IMR-90 (cell line): ENCODE data around the gene SNRK. TPM values are rescaled to one million over a fixed set of nuclear protein-coding genes. Genes with fewer than 3 reads are reported as not detected.

Experiments
- ATAC-seq: fragments of 200-7000 bp; cut with Tn5 transposase; 2 replicates; pipeline ENCODE4 v1.9.1; 2020; ENCODE audit warnings: low read depth, mild to moderate bottlenecking, moderate library complexity
- BruUV-seq: library from RNA; stranded (reverse); fragments of 400-500 nt; replicated peaks from 2 replicates; lab custom pipeline; 2021; lab: Mats Ljungman, UMichigan
- CTCF ChIA-PET: fragments of 300-600 bp; formaldehyde crosslinking; extraction: SDS; loops from one replicate; lab custom pipeline; 2021; ENCODE audit warnings: antibody characterized with exemption; lab: Yijun Ruan, JAX
- POLR2A ChIA-PET: fragments of 300-600 bp; sonication (Branson Sonifier 250); formaldehyde crosslinking; loops from one replicate; lab custom pipeline; 2022; ENCODE audit warnings: antibody characterized with exemption; ENCODE audit not compliant: unreplicated experiment; lab: Charles Lee
- DNase-seq: peaks from one replicate; pipeline ENCODE4 v3.0.0; 2013
- H2AFZ ChIP-seq: replicated peaks from 2 replicates; pipeline ENCODE3; 2013; ENCODE audit warnings: low read length, mild to moderate bottlenecking; ENCODE audit not compliant: poor library complexity
- H2AK5ac ChIP-seq: 2 replicates; pipeline ENCODE4 v1.6.1; 2013; ENCODE audit warnings: low read depth, low read length, inconsistent platforms
- H2AK9ac ChIP-seq: replicated peaks from 2 replicates; pipeline ENCODE3; 2013; ENCODE audit warnings: mild to moderate bottlenecking, low read depth, low read length, moderate library complexity; ENCODE audit not compliant: poor library complexity
- H2BK120ac ChIP-seq: 2 replicates; pipeline ENCODE4 v1.6.1; 2013; ENCODE audit warnings: low read depth, low read length, inconsistent platforms
- H2BK15ac ChIP-seq: 3 replicates; pipeline ENCODE4 v1.6.1; 2013; ENCODE audit warnings: low read depth, low read length, inconsistent platforms
- H2BK20ac ChIP-seq: 2 replicates; pipeline ENCODE4 v1.6.1; 2013; ENCODE audit warnings: low read depth, mild to moderate bottlenecking, inconsistent platforms, low read length, moderate library complexity
- H2BK5ac ChIP-seq: 2 replicates; pipeline ENCODE4 v1.6.1; 2013; ENCODE audit warnings: mild to moderate bottlenecking, low read depth, low read length, inconsistent platforms; ENCODE audit not compliant: poor library complexity, severe bottlenecking
- H3K14ac ChIP-seq: replicated peaks from 2 replicates; pipeline ENCODE4 v1.6.1; 2013; ENCODE audit warnings: low read depth, low read length, inconsistent platforms
- H3K18ac ChIP-seq: 2 replicates; pipeline ENCODE4 v1.6.1; 2013; ENCODE audit warnings: low read depth, low read length, control low read depth
- H3K23ac ChIP-seq: 2 replicates; pipeline ENCODE4 v1.6.1; 2013; ENCODE audit warnings: low read depth, low read length, inconsistent platforms
- H3K27ac ChIP-seq: 2 replicates; pipeline ENCODE4 v1.5.1; 2013; ENCODE audit warnings: mild to moderate bottlenecking, control low read depth, low read length; ENCODE audit not compliant: insufficient read depth
- H3K27me3 ChIP-seq: 2 replicates; pipeline ENCODE4 v1.6.1; 2013; ENCODE audit warnings: low read length; ENCODE audit not compliant: control insufficient read depth, insufficient read depth
- H3K36me3 ChIP-seq: 2 replicates; pipeline ENCODE4 v1.6.1; 2013; ENCODE audit warnings: low read length, mixed read lengths; ENCODE audit not compliant: control insufficient read depth, insufficient read depth
- H3K4ac ChIP-seq: 2 replicates; pipeline ENCODE4 v1.6.1; 2013; ENCODE audit warnings: low read depth, low read length, inconsistent platforms
- H3K4me1 ChIP-seq: 2 replicates; pipeline ENCODE4 v1.6.1; 2013; ENCODE audit warnings: low read length, mixed read lengths; ENCODE audit not compliant: control insufficient read depth, insufficient read depth
- H3K4me2 ChIP-seq: 2 replicates; pipeline ENCODE4 v1.6.1; 2013; ENCODE audit warnings: low read depth, mild to moderate bottlenecking, control low read depth, low read length, moderate library complexity
- H3K4me3 ChIP-seq: 2 replicates; pipeline ENCODE4 v1.5.1; 2013; ENCODE audit warnings: low read depth, mild to moderate bottlenecking, control low read depth, low read length, moderate library complexity; ENCODE audit not compliant: insufficient read depth
- H3K56ac ChIP-seq: 2 replicates; pipeline ENCODE4 v1.6.1; 2013; ENCODE audit warnings: low read length, inconsistent platforms; ENCODE audit not compliant: insufficient read depth; ENCODE audit errors: extremely low read depth
- H3K79me1 ChIP-seq, 2 experiments: 2 replicates each; pipeline ENCODE4 v1.6.1; 2013; ENCODE audit warnings: low read length in 2 of 2, inconsistent platforms in 1 of 2, low read depth in 1 of 2
- H3K9ac ChIP-seq: 2 replicates; pipeline ENCODE4 v1.6.1; 2013; ENCODE audit warnings: low read depth, low read length, control low read depth
- H3K9me1 ChIP-seq: 2 replicates; pipeline ENCODE4 v1.6.1; 2013; ENCODE audit warnings: low read length, inconsistent platforms; ENCODE audit not compliant: insufficient read depth
- H3K9me3 ChIP-seq: 2 replicates; pipeline ENCODE4 v1.6.1; 2013; ENCODE audit warnings: low read length; ENCODE audit not compliant: control insufficient read depth, insufficient read depth
- H4K20me1 ChIP-seq: 2 replicates; pipeline ENCODE4 v1.6.1; 2013; ENCODE audit warnings: low read length, inconsistent platforms; ENCODE audit not compliant: insufficient read depth
- H4K5ac ChIP-seq: 2 replicates; pipeline ENCODE4 v1.6.1; 2013; ENCODE audit warnings: mild to moderate bottlenecking, low read depth, low read length, control low read depth
- H4K8ac ChIP-seq, 2 experiments: 2 replicates each; pipeline ENCODE4 v1.6.1; 2013; ENCODE audit warnings: low read depth in 2 of 2, low read length in 2 of 2, control low read depth in 1 of 2, inconsistent platforms in 1 of 2
- H4K91ac ChIP-seq: 2 replicates; pipeline ENCODE4 v1.6.1; 2013; ENCODE audit warnings: low read depth, low read length, inconsistent platforms; ENCODE audit not compliant: insufficient read depth
- BHLHE40 ChIP-seq: fragments of 150-350 bp; IDR thresholded peaks from 2 replicates; pipeline ENCODE4 v1.6.1; 2016; ENCODE audit warnings: mild to moderate bottlenecking, low read depth, low read length
- NFE2L2 ChIP-seq: fragments of 150-350 bp; IDR thresholded peaks from 2 replicates; pipeline ENCODE4 v1.6.1; 2016; ENCODE audit warnings: low read depth, mild to moderate bottlenecking, low read length
- POLR2A ChIP-seq: IDR thresholded peaks from 2 replicates; pipeline ENCODE4 v1.6.1; 2012; ENCODE audit warnings: mild to moderate bottlenecking, low read depth, low read length
- RAD21 ChIP-seq: IDR thresholded peaks from 2 replicates; pipeline ENCODE4 v1.6.1; 2012; ENCODE audit warnings: low read length, improper control_type of control experiment
- SMC3 ChIP-seq: fragments of 150-350 bp; IDR thresholded peaks from 2 replicates; pipeline ENCODE4 v1.6.1; 2016; ENCODE audit warnings: low read depth, mild to moderate bottlenecking, antibody characterized with exemption, low read length, moderate library complexity
- WGBS, 2 experiments: methylation state at CpG; one replicate each; pipeline versions ENCODE4 v1.1.5 to v1.1.7; 2013; ENCODE audit warnings: missing lambda C conversion rate in 2 of 2; ENCODE audit not compliant: insufficient read length in 1 of 2; ENCODE audit errors: extremely low coverage in 2 of 2; 5-methylcytosine and 5-hydroxymethylcytosine counted together
- dilution Hi-C: fragments of 300-500 bp; cut with HindIII; formaldehyde crosslinking; loops from one replicate; pipeline ENCODE4 v1.14.3; 2018; ENCODE audit warnings: low sequenced_read_pairs; ENCODE audit not compliant: unreplicated experiment
- in situ Hi-C: fragments of 300-500 bp; cut with MboI; formaldehyde crosslinking; loops from 3 replicates; pipeline ENCODE4 v1.14.3; 2019; ENCODE audit warnings: low sequenced_read_pairs, inconsistent platforms, mixed read lengths
- intact Hi-C: fragments of 100-400 bp; cut with micrococcal nuclease; formaldehyde crosslinking; loops from 2 replicates; pipeline ENCODE4 v1.10.0; 2022
- polyA plus RNA-seq, 3 experiments: library from polyadenylated mRNA; depleted of rRNA; stranded (reverse); fragments of >200 nt; gene quantifications; 2 replicates each; pipeline ENCODE4 v1.2.3, GENCODE V29; 2012; ENCODE audit warnings: low replicate concordance in 1 of 3
- total RNA-seq: library from RNA; depleted of rRNA; stranded (reverse); fragments of >200 nt; gene quantifications from 2 replicates; pipeline ENCODE4 v1.2.3, GENCODE V29; 2012
- TF ChIP-seq, protein P1 (sequence below): fragments of 150-350 bp; IDR thresholded peaks from 2 replicates; pipeline ENCODE4 v1.6.1; 2016; ENCODE audit warnings: low read depth, mild to moderate bottlenecking, low read length, moderate library complexity, borderline replicate concordance

The SNRK gene
- total and polyA plus RNA-seq, 2 of the 4 experiments (the other 2 are of a cell fraction), result 4.7 to 23.1 TPM

DNA sequence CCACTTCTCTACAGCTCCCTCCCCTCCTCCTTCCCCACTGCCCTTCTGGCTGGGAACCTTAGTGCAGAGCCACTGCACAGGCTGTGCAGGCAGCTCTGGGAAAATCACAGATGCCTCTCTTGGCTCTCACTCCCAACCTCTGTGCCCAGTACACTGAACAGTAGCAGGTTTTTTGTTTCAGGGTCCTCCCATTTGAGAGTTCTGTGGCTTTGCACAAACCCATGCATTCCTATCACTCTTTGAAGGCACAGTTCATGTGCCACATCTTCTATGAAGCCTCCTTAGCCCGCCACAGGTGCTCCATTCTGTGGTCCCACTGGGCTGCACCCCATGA is 103.9 kb downstream of the SNRK start:
- no peak for DNase-seq

More for the DNA sequence above, 103.9 kb downstream of the SNRK start:
- dilution Hi-C loops, result no loop called here
- Histone ChIP-seq H3K27me3 (no peaks in the 10 kb centered on the region), H2BK15ac (no peak overlapping the region), H2BK20ac (no peak overlapping the region; the same call in 1 of the 2 replicates), H2BK5ac (peak overlapping the region; percentile 52), H3K18ac (peak overlapping the region; percentile 15), H3K9ac (no peak overlapping the region), H4K5ac (peak overlapping the region; percentile 50), H2AK5ac (peak overlapping the region; percentile 82; the same call in 1 of the 2 replicates), H2BK120ac (peak overlapping the region; percentile 17; the same call in 1 of the 2 replicates), H3K56ac (no peak overlapping the region), H3K9me1 (peaks cover 16% of the 10 kb centered on the region), H4K20me1 (no peaks in the 10 kb centered on the region), H3K4me3 (no peak overlapping the region), H3K79me1 (peaks cover 6 to 17% of the 10 kb centered on the region in 2 experiments), H2AK9ac (peak overlapping the region; percentile 10), H3K4me1 (peaks cover 11% of the 10 kb centered on the region), H3K27ac (peak overlapping the region; percentile 59), H4K91ac (peak overlapping the region; percentile 33; the same call in 1 of the 2 replicates), H3K36me3 (no peaks in the 10 kb centered on the region), H4K8ac (peak overlapping the region in 1 of 2 experiments; percentile 44; a peak in 2 of 4 replicates), H3K4ac (peak overlapping the region; percentile 58), H3K23ac (no peak overlapping the region), H3K4me2 (peak overlapping the region; percentile 24), H3K9me3 (no peaks in the 10 kb centered on the region), H3K14ac (peak overlapping the region; percentile 71), H2AFZ (peak overlapping the region; percentile 53)
- intact Hi-C loops, result no loop called here
- no CpG with 5 or more reads among the region's 1 CpG for WGBS, 2 experiments
- in situ Hi-C loops, result no loop called here
- peak; percentile 27 for ATAC-seq
- no peak for TF ChIP-seq NFE2L2
- TF ChIP-seq, protein P1, sequence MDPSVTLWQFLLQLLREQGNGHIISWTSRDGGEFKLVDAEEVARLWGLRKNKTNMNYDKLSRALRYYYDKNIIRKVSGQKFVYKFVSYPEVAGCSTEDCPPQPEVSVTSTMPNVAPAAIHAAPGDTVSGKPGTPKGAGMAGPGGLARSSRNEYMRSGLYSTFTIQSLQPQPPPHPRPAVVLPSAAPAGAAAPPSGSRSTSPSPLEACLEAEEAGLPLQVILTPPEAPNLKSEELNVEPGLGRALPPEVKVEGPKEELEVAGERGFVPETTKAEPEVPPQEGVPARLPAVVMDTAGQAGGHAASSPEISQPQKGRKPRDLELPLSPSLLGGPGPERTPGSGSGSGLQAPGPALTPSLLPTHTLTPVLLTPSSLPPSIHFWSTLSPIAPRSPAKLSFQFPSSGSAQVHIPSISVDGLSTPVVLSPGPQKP, result no peak
- TF ChIP-seq BHLHE40, result no peak
- TF ChIP-seq RAD21, result no peak
- no peak for TF ChIP-seq SMC3
- TF ChIP-seq POLR2A, result no peak
- no TSS peak for BruUV-seq
- POLR2A ChIA-PET, result no interaction called here
- CTCF ChIA-PET, result no interaction called here
